ENCODE measurements around the gene CASK.

DNA sequence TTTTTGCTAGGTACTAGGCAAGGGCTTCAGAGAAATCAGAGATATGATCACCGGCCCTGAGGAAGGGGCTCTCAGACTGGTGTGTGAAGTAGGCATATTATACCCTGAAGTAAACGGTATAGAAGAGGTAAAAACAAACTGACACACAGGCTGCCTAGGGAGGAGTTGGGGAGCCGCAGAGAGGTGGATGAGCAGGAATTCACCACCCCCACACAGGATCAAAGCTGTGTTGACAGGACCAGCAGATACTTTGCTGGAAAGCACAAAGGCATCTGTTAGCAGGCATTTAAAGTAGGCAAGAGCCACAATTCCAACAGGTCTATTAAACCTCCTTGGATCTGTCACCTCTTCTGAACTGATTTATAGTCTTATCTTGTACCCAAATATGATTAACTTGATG, 306.4 kb downstream of the CASK start:
- TF ChIP-seq CTCF (IDR thresholded peaks at IDR 0.05): no peak
- no peak for TF ChIP-seq POLR2A (IDR thresholded peaks at IDR 0.05)

Data from sigmoid colon (tissue), 3 donors.